K562 (cell line): Measurements from ENCODE around the gene ZNF143. TPM values are rescaled to one million over a fixed set of nuclear protein-coding genes. Genes with fewer than 3 reads are reported as not detected.

Source experiments
- ATAC-seq: fragments of 200-7000 bp; cut with Tn5 transposase; 3 replicates; pipeline ENCODE4 v1.9.1; 2020; ENCODE audit warnings: moderate library complexity
- BruUV-seq: library from RNA; stranded (reverse); fragments of 400-500 nt; replicated peaks from 2 replicates; lab custom pipeline; 2021; lab: Mats Ljungman, UMichigan
- CTCF ChIA-PET: fragments of 300-600 bp; formaldehyde crosslinking; extraction: SDS; loops from one replicate; lab custom pipeline; 2021; ENCODE audit warnings: low intra/inter-chr PET ratio; lab: Yijun Ruan, JAX
- POLR2A ChIA-PET: fragments of 300-600, 350-650 bp; sonication (Branson Sonifier 250); formaldehyde crosslinking; extraction: SDS; loops from one replicate; lab custom pipeline; 2021; ENCODE audit warnings: antibody characterized with exemption, inconsistent platforms; lab: Yijun Ruan, JAX
- DNase-seq, 4 experiments: peaks; one replicate each; pipeline versions ENCODE4 v3.0.0 to v3.0.0-alpha.2; 2011 to 2018; ENCODE audit warnings: low spot score in 3 of 4, mixed read lengths in 3 of 4; ENCODE audit errors: extremely low read depth in 1 of 4
- FAIRE-seq: peaks from 2 replicates; lab custom pipeline; 2011; peaks lifted over from hg19 to GRCh38; lab: Jason Lieb, UNC
- H2AFZ ChIP-seq: 2 replicates; pipeline ENCODE4 v1.6.0; 2011; ENCODE audit warnings: low read depth, low read length, control low read depth, inconsistent platforms
- H3K27ac ChIP-seq: fragments of 200-600 bp; 3 replicates; pipeline ENCODE4 v1.8.0; 2011; ENCODE audit warnings: low read depth, mild to moderate bottlenecking, control low read depth, inconsistent platforms, low read length, moderate library complexity, mixed read lengths; ENCODE audit errors: extremely low read depth
- H3K27me3 ChIP-seq, 2 experiments: fragments of 300-600 bp in 1 of 2; 2 replicates in 1 of 2; 3 replicates in 1 of 2; pipeline versions ENCODE4 v1.6.0 to v1.8.0; 2011; ENCODE audit warnings: inconsistent platforms in 2 of 2, low read length in 2 of 2, mild to moderate bottlenecking in 1 of 2, mixed read lengths in 1 of 2, moderate library complexity in 1 of 2; ENCODE audit not compliant: control insufficient read depth in 2 of 2, insufficient read depth in 2 of 2
- H3K36me3 ChIP-seq: fragments of 300-600 bp; 3 replicates; pipeline ENCODE4 v1.8.0; 2011; ENCODE audit warnings: mild to moderate bottlenecking, low read length, inconsistent platforms; ENCODE audit not compliant: control insufficient read depth, insufficient read depth
- H3K4me1 ChIP-seq, 2 experiments: fragments of 200-600 bp in 1 of 2; replicated peaks in 1 of 2; 2 replicates in 1 of 2; 3 replicates in 1 of 2; pipeline versions ENCODE4 v1.5.1 to v1.8.0; 2011; ENCODE audit warnings: inconsistent platforms in 2 of 2, low read length in 2 of 2, mild to moderate bottlenecking in 1 of 2, mixed read lengths in 1 of 2, moderate library complexity in 1 of 2; ENCODE audit not compliant: control insufficient read depth in 2 of 2, insufficient read depth in 2 of 2
- H3K4me2 ChIP-seq: 2 replicates; pipeline ENCODE4 v1.6.1; 2011; ENCODE audit warnings: low read length, control low read depth, inconsistent platforms, mixed read lengths; ENCODE audit not compliant: insufficient read depth
- H3K4me3 ChIP-seq: fragments of 200-600 bp; sonication (generic), shearing (Covaris generic); 2 replicates; pipeline ENCODE4 v1.5.1; 2016; ENCODE audit warnings: control low read depth, inconsistent platforms
- H3K79me2 ChIP-seq: fragments of 200-600 bp; 3 replicates; pipeline ENCODE4 v1.8.0; 2011; ENCODE audit warnings: low read length, inconsistent platforms; ENCODE audit not compliant: control insufficient read depth, insufficient read depth
- H3K9ac ChIP-seq, 2 experiments: 2 replicates each; pipeline versions ENCODE4 v1.6.0 to v1.6.1; 2011; ENCODE audit warnings: low read depth in 2 of 2, low read length in 2 of 2, control low read depth in 1 of 2, inconsistent platforms in 1 of 2, mild to moderate bottlenecking in 1 of 2, mixed read lengths in 1 of 2; ENCODE audit not compliant: insufficient read depth in 1 of 2
- H3K9me1 ChIP-seq: one replicate; pipeline ENCODE4 v1.6.0; 2011; ENCODE audit warnings: inconsistent platforms, mild to moderate bottlenecking, low read length, moderate library complexity; ENCODE audit not compliant: control insufficient read depth, insufficient read depth
- H3K9me3 ChIP-seq: replicated peaks from 2 replicates; pipeline ENCODE4 v1.5.1; 2011; ENCODE audit warnings: low read depth, low read length, inconsistent platforms; ENCODE audit not compliant: control insufficient read depth, insufficient read depth
- H4K20me1 ChIP-seq: replicated peaks from 2 replicates; pipeline ENCODE4 v1.6.1; 2011; ENCODE audit warnings: low read length, inconsistent platforms, mixed read lengths; ENCODE audit not compliant: control insufficient read depth, insufficient read depth
- ADNP ChIP-seq: fragments of 200-800 bp; sonication (Bioruptor generic); IDR thresholded peaks from 2 replicates; pipeline ENCODE4 v1.6.1; 2016; ENCODE audit warnings: missing genetic modification characterization, missing compliant biosample characterization
- ATF1 ChIP-seq, 2 experiments: fragments of 450-650 bp in 1 of 2; IDR thresholded peaks; 2 replicates each; pipeline ENCODE4 v1.6.1; 2016; ENCODE audit warnings: missing compliant biosample characterization in 1 of 2, missing genetic modification characterization in 1 of 2
- FOXK1 ChIP-seq: sonication (generic); formaldehyde crosslinking; IDR thresholded peaks from 2 replicates; pipeline ENCODE4 v1.8.0; 2022; ENCODE audit warnings: missing genetic modification reagents, mild to moderate bottlenecking, borderline replicate concordance
- GATAD2A ChIP-seq: fragments of 450-650 bp; IDR thresholded peaks from 2 replicates; pipeline ENCODE4 v1.6.1; 2017
- HNRNPK ChIP-seq: fragments of 200-400 bp; formaldehyde crosslinking; IDR thresholded peaks from one replicate; pipeline ENCODE4 v1.6.1; 2018; ENCODE audit warnings: mild to moderate bottlenecking, low read depth, low read length; ENCODE audit not compliant: poor library complexity, severe bottlenecking
- IRF2 ChIP-seq: sonication (generic); formaldehyde crosslinking; IDR thresholded peaks from 2 replicates; pipeline ENCODE4 v1.8.1; 2022; ENCODE audit warnings: mild to moderate bottlenecking, missing genetic modification reagents
- PHB ChIP-seq: fragments of 250-450 bp; sonication (Bioruptor Pico); IDR thresholded peaks from 2 replicates; pipeline ENCODE4 v1.5.0; 2021
- PML ChIP-seq: IDR thresholded peaks from 2 replicates; pipeline ENCODE4 v1.6.1; 2012; ENCODE audit warnings: low read length, inconsistent platforms
- POLR2AphosphoS5 ChIP-seq: IDR thresholded peaks from 2 replicates; pipeline ENCODE4 v1.6.1; 2011; ENCODE audit warnings: mild to moderate bottlenecking, low read depth, low read length, moderate library complexity; ENCODE audit not compliant: control insufficient read depth, insufficient read depth
- PTRF ChIP-seq: fragments of 450-650 bp; IDR thresholded peaks from 2 replicates; pipeline ENCODE4 v1.6.1; 2016; ENCODE audit warnings: mild to moderate bottlenecking, missing genetic modification characterization, missing compliant biosample characterization
- WGBS: fragments of 100-300 bp; shearing (Covaris generic); methylation state at CpG from one replicate; pipeline ENCODE4 v1.1.6; 2016; ENCODE audit warnings: low coverage, mixed read lengths; ENCODE audit not compliant: insufficient coverage; ENCODE audit errors: missing lambda C conversion rate; 5-methylcytosine and 5-hydroxymethylcytosine counted together
- in situ Hi-C: fragments of 300-500 bp; cut with MboI; formaldehyde crosslinking; loops from 4 replicates; pipeline ENCODE4 v1.15.0; 2018; ENCODE audit warnings: inconsistent platforms, mixed read lengths
- intact Hi-C: fragments of 100-400 bp; cut with micrococcal nuclease; formaldehyde crosslinking; loops from 2 replicates; pipeline ENCODE4 v1.14.2; 2022
- polyA plus RNA-seq, 8 experiments: library from polyadenylated mRNA; depleted of rRNA in 4 of 8; stranded (reverse) in 5 of 8; unstranded in 3 of 8; fragments of >200 nt; fragmentation: Nextera tagmentation in 2 of 8; fragmentation: Illumina TruSeq in 1 of 8; extraction: Ambion mirVana in 2 of 8; extraction: Trizol in 1 of 8; gene quantifications; 2 replicates each; pipeline versions ENCODE4 v1.2.1 to v1.2.3, GENCODE V29; 2011 to 2014; ENCODE audit warnings: inconsistent platforms in 1 of 8, missing spikeins in 1 of 8
- total RNA-seq, 7 experiments: library from RNA; depleted of rRNA in 6 of 7; stranded (reverse); fragments of >200 nt in 6 of 7; fragmentation: Illumina TruSeq in 2 of 7; extraction: Trizol in 2 of 7; gene quantifications; 2 replicates each; pipeline versions ENCODE4 v1.2.1 to v1.2.3, GENCODE V29; 2011 to 2021; ENCODE audit warnings: low replicate concordance in 1 of 7
- TF ChIP-seq, protein P1 (sequence below): sonication (generic); formaldehyde crosslinking; IDR thresholded peaks from 2 replicates; pipeline ENCODE4 v1.8.0; 2022; ENCODE audit warnings: mild to moderate bottlenecking, missing genetic modification reagents
- TF ChIP-seq, protein P2 (sequence below), 2 experiments: IDR thresholded peaks; 2 replicates each; pipeline ENCODE4 v1.6.1; 2012; ENCODE audit warnings: improper control_type of control experiment in 2 of 2, low read depth in 2 of 2, low read length in 2 of 2, borderline replicate concordance in 1 of 2

The ZNF143 gene
- total and polyA plus RNA-seq, 9 of the 15 experiments (the other 6 are each of a cell fraction or from before 2014, with no cell fraction given) = 18.4 to 58.5 (median 27.1) TPM

DNA sequence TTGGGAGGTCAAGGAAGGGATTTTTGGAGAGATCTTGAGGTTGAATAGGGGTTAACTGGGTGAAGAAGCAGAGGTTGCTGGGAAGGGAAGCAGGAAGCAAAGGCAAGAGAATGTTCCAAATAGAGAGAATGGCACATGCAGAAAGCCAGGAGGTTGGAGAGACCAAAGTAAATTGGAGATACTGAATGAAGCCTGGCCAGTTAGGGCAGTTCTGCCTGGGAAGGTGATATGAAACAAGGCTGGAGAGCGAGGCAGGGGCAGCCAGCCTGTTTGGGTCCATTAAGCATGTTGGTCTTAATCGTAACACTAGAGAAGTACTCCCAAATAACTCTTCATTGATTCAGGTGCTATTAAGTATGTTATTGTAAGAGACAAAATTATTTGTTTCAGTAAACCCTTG lies 48.2 kb downstream of the ZNF143 start (continued):
- TF ChIP-seq, protein P1, sequence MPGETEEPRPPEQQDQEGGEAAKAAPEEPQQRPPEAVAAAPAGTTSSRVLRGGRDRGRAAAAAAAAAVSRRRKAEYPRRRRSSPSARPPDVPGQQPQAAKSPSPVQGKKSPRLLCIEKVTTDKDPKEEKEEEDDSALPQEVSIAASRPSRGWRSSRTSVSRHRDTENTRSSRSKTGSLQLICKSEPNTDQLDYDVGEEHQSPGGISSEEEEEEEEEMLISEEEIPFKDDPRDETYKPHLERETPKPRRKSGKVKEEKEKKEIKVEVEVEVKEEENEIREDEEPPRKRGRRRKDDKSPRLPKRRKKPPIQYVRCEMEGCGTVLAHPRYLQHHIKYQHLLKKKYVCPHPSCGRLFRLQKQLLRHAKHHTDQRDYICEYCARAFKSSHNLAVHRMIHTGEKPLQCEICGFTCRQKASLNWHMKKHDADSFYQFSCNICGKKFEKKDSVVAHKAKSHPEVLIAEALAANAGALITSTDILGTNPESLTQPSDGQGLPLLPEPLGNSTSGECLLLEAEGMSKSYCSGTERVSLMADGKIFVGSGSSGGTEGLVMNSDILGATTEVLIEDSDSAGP (CRISPR knock-in tag) = no peak
- TF ChIP-seq ATF1 (CRISPR knock-in tag; IDR thresholded peaks at IDR 0.05) (no peak), ATF1 (tag; IDR thresholded peaks at IDR 0.05) (no peak), ADNP (no peak), PTRF (tag) (no peak), IRF2 (no peak)

DNA sequence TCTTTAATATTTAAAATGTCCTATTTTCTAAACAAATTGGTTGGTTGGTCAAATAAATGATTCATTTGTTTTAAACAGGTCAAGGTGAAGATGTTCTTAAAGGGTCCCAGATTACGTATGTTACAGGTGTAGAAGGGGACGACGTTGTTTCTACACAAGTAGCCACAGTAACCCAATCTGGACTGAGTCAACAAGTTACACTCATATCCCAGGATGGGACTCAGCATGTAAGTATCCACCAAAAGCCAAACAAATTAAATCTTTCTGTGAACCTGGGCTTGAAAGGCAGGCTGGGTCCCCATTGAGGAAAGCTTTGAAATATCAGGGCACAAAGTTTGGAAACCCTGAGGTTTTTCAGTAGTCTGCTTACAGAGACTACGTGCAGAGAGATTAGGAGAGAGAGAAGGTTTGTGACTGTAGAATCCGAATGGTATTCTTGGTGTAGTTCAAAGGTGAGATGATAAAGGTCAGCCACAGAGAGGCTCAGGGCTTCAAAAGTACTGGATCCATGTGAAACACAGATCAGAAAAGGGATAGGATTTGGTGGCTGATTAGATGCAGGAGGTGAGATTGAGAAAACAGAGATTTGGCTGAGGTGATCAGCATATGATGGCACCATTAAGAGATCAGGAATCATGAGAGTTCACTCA lies 51.7 kb downstream of the ZNF143 start:
- FAIRE-seq (no peak), ATAC-seq (no peak), DNase-seq (no peak)
- no peak overlapping the region for H2AFZ ChIP-seq
- intact Hi-C loops (no loop called here), in situ Hi-C loops (no loop called here)
- WGBS = 86% methylated on average over 5 of the region's 5 CpGs
- no peak overlapping the region for H3K9ac ChIP-seq
- H3K79me2 ChIP-seq = no peaks in the 10 kb centered on the region
- no peak overlapping the region for H3K4me3 ChIP-seq
- ChIA-PET CTCF (no interaction called here), POLR2A (no interaction called here)
- H4K20me1 ChIP-seq = no peaks in the 10 kb centered on the region
- H3K27ac ChIP-seq = no peak overlapping the region
- H3K36me3 ChIP-seq = peaks cover 63% of the 10 kb centered on the region
- no peaks in the 10 kb centered on the region for H3K9me3 ChIP-seq
- no peaks in the 10 kb centered on the region for H3K27me3 ChIP-seq
- H3K9me1 ChIP-seq = no peaks in the 10 kb centered on the region
- H3K4me1 ChIP-seq = no peaks in the 10 kb centered on the region
- BruUV-seq = no TSS peak
- no peak overlapping the region for H3K4me2 ChIP-seq
- no peak for TF ChIP-seq FOXK1 (CRISPR knock-in tag)
- TF ChIP-seq GATAD2A = no peak
- TF ChIP-seq ATF1 (CRISPR knock-in tag; IDR thresholded peaks at IDR 0.05) = no peak
- no peak for TF ChIP-seq ATF1 (tag; IDR thresholded peaks at IDR 0.05)
- TF ChIP-seq, protein P2, sequence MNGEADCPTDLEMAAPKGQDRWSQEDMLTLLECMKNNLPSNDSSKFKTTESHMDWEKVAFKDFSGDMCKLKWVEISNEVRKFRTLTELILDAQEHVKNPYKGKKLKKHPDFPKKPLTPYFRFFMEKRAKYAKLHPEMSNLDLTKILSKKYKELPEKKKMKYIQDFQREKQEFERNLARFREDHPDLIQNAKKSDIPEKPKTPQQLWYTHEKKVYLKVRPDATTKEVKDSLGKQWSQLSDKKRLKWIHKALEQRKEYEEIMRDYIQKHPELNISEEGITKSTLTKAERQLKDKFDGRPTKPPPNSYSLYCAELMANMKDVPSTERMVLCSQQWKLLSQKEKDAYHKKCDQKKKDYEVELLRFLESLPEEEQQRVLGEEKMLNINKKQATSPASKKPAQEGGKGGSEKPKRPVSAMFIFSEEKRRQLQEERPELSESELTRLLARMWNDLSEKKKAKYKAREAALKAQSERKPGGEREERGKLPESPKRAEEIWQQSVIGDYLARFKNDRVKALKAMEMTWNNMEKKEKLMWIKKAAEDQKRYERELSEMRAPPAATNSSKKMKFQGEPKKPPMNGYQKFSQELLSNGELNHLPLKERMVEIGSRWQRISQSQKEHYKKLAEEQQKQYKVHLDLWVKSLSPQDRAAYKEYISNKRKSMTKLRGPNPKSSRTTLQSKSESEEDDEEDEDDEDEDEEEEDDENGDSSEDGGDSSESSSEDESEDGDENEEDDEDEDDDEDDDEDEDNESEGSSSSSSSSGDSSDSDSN (IDR thresholded peaks at IDR 0.05; ENCODE audit: borderline replicate concordance in 1 of 2, low read depth in 2 of 2, low read length in 2 of 2) = no peak
- no peak for TF ChIP-seq PML
- no peak for TF ChIP-seq POLR2AphosphoS5
- no peak for TF ChIP-seq HNRNPK
- no peak for TF ChIP-seq PHB (CRISPR knock-in tag)
